Right forelimb (tissue), 1 donor: ENCODE results near the gene SLC35A3.
A peak's percentile ranks its signal among the peaks of the same experiment; 100 is the strongest.
"Not testable (repeated sequence)": the region's sequence is repeated elsewhere in the genome, so short reads cannot be mapped to it uniquely, and the experiment has no call there.

Experiments used
- DNase-seq: peaks from one replicate; pipeline ENCODE4 v3.0.0-alpha.2; 2018

The SLC35A3 gene

GRCh38 chr1:99969729-99970621 is at the start of gene SLC35A3:
Gene SLC35A3 (plus strand): TSS chr1:99969996. CDS start chr1:99993555, 23,559 bp downstream.
- peak; percentile 90 for DNase-seq

DNA sequence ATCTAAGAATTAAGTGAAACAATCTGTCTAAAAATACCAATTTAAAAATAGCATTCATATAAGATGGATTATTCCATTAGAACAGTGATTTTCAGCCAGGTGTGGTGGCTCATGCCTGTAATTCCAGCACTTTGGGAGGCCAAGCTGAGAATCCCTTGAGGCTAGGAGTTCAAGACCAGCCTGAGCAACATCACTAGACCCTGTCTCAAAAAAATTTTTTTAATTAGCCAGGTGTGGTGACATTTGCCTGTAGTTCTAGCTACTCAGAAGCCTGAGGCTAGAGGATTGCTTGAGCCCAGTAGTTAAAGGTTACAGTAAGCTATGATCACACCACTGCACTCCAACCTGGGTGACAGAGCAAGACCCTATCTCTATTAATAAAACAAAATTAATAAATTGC is 35.0 kb upstream of the SLC35A3 start:
- no peak for DNase-seq

- DNase-seq, result no peak
These were observed 34.3 kb upstream of the SLC35A3 start for GRCh38 chr1:99935534-99935933.

DNA sequence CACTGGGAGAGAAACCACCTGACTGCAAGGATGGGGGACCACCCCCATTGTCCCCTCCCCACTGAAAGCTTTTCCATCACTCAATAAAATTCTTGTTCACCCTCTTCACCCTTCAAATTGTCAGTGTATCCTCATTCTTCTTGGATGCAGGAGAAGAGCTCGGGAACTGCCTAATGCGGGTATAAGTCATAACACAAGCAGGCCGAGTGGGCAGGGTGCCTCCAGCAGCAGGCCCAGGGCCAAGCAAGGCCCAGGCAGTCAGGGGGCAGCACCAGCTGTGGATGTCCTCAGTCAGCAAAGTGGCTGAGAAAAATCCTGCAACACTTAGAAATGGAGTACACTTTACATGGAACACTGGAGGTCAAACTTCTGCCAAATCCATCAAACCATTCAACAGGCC is 33.7 kb upstream of the SLC35A3 start:
- no peak for DNase-seq

DNA sequence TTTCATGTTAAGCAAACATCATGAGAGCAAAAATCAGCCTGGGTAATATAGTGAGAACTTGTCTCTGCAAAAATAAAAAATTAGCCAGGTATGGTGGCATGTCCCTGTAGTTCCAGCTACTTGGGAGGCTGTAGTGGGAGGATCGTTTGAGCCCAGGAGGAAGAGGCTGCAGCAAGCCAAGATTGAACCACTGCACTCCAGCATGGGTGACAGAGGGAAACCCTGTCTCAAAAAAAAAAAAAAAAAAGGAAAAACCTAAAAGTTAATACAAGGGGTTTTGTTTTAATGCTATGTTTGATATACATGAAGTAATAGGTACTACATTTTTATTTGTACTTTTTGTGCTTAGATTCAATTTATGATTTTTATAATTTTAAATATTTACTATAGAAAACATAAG is 27.1 kb upstream of the SLC35A3 start:
- DNase-seq, result no peak

- DNase-seq, result peak; percentile 41
These were observed 26.5 kb upstream of the SLC35A3 start for GRCh38 chr1:99943223-99943794.

- no peak for DNase-seq
These were observed 25.6 kb upstream of the SLC35A3 start for GRCh38 chr1:99944192-99944591.

- DNase-seq, result no peak
These were observed 24.6 kb upstream of the SLC35A3 start for GRCh38 chr1:99945174-99945573.

- no peak for DNase-seq
These were observed 19.3 kb upstream of the SLC35A3 start for GRCh38 chr1:99950486-99950885.

GRCh38 chr1:99952522-99952921 is 17.3 kb upstream of the SLC35A3 start:
- no peak for DNase-seq

DNA sequence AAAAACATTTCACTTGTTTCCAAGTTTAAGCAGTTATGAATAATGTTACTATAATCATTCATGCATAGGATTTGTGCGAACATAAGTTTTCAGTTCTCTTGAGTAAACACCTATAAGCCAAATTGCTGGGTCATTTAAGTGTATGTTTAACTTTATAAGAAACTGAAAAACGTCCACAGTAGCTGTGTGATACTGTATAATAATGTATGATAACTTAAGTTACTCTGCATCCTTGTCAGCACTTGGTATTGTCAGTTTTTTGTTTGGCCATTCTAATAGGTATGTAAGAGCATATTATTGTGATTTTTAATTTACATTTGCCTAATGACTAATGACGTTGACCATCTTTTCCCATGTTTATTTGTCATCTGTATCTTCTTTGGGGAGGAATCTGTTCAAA is 14.4 kb upstream of the SLC35A3 start:
- DNase-seq, result no peak

DNA sequence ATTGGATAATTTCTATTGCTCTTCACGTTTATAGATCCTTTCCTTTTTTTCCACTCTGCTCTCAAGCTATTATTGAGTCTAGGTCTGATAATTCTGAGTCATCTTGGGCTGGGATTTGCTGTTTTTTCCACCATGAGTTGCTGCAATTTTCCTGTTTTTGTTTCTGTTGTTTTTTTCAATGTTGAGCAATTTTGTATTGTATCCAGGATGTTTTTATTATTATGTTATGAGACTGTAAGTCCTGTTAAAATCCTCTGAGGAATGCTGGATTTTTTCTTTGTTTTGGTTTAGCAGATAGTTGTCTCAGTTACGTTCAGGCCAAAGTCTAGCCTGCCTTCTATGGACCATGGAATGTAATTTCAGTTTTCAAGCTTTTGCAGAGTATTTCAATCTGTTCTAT is 13.0 kb upstream of the SLC35A3 start:
- DNase-seq, result no peak

GRCh38 chr1:99957818-99958217 is 12.0 kb upstream of the SLC35A3 start:
- no peak for DNase-seq

GRCh38 chr1:99959189-99959705 is 10.5 kb upstream of the SLC35A3 start:
- not testable (repeated sequence) for DNase-seq

DNA sequence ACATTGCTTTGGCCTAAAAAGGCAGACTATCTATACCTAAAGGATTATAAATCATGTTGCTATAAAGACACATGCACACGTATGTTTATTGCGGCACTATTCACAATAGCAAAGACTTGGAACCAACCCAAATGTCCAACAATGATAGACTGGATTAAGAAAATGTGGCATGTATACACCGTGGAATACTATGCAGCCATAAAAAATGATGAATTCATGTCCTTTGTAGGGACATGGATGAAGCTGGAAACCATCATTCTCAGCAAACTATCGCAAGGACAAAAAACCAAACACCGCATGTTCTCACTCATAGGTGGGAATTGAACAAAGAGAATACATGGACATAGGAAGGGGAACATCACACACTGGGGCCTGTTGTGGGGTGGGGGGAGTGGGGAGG is 9.5 kb upstream of the SLC35A3 start:
- not testable (repeated sequence) for DNase-seq

- no peak for DNase-seq
These were observed 6.6 kb upstream of the SLC35A3 start for GRCh38 chr1:99963041-99963795.

DNA sequence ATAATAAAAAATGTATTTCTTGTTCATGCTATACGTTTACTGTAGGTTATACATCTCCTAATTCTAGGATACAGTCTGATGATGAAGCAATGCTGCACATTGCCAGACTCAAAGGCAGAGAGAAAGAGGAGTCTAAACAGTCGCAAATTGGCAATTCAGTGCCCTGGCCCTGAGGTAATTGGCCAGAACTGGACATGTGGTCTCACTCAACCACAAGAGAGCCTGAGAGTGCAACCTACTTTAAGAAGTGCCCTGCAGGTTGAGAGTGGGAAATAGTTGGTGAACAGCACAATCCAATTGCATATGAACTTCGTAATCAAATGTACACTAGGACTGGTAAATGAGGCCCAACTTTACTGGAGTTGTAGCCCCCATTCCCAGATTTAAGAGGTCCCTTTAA is 5.0 kb upstream of the SLC35A3 start:
- DNase-seq, result no peak

GRCh38 chr1:99965646-99966375 is 4.0 kb upstream of the SLC35A3 start:
- DNase-seq, result no peak

DNA sequence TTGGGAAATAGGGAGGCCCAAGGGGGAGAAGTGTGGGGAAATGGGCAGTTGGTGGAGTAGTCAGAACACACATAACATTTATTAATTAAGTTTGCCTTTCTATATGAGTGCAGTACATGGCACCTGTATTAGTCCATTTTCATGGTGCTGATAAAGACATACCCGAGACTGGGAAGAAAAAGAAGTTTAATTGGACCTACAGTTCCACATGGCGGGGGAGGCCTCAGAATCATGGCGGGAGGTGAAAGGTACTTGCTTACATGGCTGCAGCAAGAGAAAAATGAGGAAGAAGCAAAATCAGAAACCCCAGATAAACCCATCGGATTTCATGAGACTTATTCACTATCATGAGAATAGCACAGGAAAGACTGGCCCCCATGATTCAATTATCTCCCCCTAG is 1.6 kb upstream of the SLC35A3 start:
- no peak for DNase-seq

DNA sequence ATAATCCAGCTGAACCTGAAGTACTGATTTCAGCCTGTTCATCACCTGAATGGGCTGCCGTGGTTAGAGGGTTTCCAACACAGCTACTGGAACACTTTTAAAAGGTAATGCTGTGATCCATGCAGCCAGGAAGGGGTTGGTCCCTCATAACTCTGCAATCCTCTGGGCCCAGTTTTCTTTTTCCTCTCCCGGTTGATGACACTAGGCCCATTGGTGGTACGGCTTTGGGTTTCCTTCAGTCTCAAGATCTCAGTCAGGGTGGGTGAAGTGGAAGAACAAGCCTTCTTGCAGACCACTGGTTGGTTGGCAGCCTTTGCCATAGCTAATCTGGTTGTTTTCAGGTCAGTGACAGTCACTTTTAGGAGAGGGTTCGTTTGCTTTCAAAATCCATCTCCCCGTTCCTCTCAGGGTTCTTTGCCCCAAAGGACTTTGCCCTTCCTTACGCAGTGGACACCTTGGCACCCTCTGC is 502 bp upstream of the SLC35A3 start:
- DNase-seq, result no peak

- no peak for DNase-seq
These were observed 988 bp downstream of the SLC35A3 start for GRCh38 chr1:99970713-99971255.

- not testable (repeated sequence) for DNase-seq
These were observed 2.3 kb downstream of the SLC35A3 start for GRCh38 chr1:99972066-99972465.
